ENCODE data around the gene MAML3. TPM values are rescaled to one million over a fixed set of nuclear protein-coding genes. Genes with fewer than 3 reads are reported as not detected.

The MAML3 gene
- total RNA-seq, 2 experiments from 2014 or later: 2.5 to 2.9 TPM

DNA sequence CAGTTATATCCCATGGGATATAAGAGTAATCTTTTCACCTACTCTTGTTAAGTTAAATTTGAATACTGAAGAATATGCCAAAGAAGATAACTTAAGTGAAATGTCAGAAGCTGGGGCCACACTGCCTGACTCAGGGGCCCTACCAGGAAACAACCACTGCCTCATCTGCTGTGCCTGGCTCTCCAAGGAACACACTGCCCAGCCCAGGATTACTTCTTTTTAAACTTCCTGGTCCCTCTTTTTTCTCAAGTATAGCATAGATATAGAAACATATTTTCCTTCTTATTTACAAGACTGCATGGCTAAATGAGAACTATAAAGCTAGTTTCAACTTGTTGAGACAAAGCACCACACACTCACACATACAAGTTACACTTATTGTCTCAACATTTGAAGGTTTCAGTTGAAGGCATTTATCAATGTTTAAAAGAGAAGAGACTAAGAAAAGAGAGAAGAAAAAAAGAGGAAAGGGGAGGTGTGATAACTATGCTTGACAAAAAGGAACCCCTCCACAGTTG lies 45.2 kb downstream of the MAML3 start:
- Mint-ChIP-seq H3K4me3 (no peak overlapping the region), H3K4me1 (ENCODE audit: low read depth) (peaks cover 28% of the 10 kb centered on the region), H3K27ac (no peak overlapping the region), H3K27me3 (no peaks in the 10 kb centered on the region), H3K36me3 (ENCODE audit: low read depth) (no peaks in the 10 kb centered on the region), H3K9me3 (no peaks in the 10 kb centered on the region)
- Histone ChIP-seq H3K36me3 (ENCODE audit: insufficient read depth, low read length) (no peaks in the 10 kb centered on the region), H3K9me3 (ENCODE audit: control insufficient read depth in 1 of 2, insufficient read depth in 1 of 2, low read length in 2 of 2) (no peaks in the 10 kb centered on the region), H3K27me3 (ENCODE audit: control insufficient read depth in 1 of 2, insufficient read depth in 2 of 2, low read length in 2 of 2) (no peaks in the 10 kb centered on the region), H3K4me1 (ENCODE audit: insufficient read depth, low read length) (peaks cover 4% of the 10 kb centered on the region), H3K27ac (ENCODE audit: low read depth in 1 of 2, low read length in 2 of 2) (no peak overlapping the region), H3K4me3 (ENCODE audit: low read length) (no peak overlapping the region)
- intact Hi-C loops (cut with DNase I, micrococcal nuclease): no loop called here
- ChIA-PET POLR2A (interaction anchor here (1.2 kb wide), 1 partner anchor 10 kb away, joined by 4 read pairs; no protein-coding TSS in a partner anchor), CTCF (interaction anchor here (0.9 kb wide), 1 partner anchor 10 kb away, joined by 3 read pairs; no protein-coding TSS in a partner anchor)
- DNase-seq (no peak), ATAC-seq (ENCODE audit: poor library complexity) (no peak)
- TF ChIP-seq, protein P1, sequence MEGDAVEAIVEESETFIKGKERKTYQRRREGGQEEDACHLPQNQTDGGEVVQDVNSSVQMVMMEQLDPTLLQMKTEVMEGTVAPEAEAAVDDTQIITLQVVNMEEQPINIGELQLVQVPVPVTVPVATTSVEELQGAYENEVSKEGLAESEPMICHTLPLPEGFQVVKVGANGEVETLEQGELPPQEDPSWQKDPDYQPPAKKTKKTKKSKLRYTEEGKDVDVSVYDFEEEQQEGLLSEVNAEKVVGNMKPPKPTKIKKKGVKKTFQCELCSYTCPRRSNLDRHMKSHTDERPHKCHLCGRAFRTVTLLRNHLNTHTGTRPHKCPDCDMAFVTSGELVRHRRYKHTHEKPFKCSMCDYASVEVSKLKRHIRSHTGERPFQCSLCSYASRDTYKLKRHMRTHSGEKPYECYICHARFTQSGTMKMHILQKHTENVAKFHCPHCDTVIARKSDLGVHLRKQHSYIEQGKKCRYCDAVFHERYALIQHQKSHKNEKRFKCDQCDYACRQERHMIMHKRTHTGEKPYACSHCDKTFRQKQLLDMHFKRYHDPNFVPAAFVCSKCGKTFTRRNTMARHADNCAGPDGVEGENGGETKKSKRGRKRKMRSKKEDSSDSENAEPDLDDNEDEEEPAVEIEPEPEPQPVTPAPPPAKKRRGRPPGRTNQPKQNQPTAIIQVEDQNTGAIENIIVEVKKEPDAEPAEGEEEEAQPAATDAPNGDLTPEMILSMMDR (IDR thresholded peaks at IDR 0.05): no peak

DNA sequence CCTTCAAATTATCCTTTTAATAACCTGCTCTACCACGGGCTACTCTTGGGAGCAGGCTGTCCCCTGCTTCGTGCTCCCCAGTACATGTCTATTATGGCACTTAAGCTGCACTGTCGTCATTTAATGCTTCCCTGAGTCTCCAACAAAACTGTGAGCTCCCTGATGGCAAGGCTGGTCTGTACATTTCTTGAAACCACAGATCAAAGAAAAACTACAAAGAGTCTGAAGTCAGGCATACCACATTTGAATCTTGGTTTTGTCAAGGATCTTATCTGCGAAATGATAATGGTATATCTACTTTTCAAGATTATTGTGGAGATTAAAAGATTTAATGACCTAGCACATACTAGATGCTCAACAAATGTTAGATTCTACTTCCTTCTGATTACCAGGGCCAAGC lies 45.7 kb downstream of the MAML3 start:
- H3K27me3 Mint-ChIP-seq: no peaks in the 10 kb centered on the region
- no peaks in the 10 kb centered on the region for H3K9me3 Mint-ChIP-seq
- ATAC-seq (ENCODE audit: poor library complexity) (no peak), DNase-seq (no peak)
- no peaks in the 10 kb centered on the region for H3K36me3 Mint-ChIP-seq (ENCODE audit: low read depth)
- POLR2A ChIA-PET: no interaction called here
- Histone ChIP-seq H3K9me3 (ENCODE audit: control insufficient read depth in 1 of 2, insufficient read depth in 1 of 2, low read length in 2 of 2) (no peaks in the 10 kb centered on the region), H3K4me3 (ENCODE audit: low read length) (no peak overlapping the region), H3K27me3 (ENCODE audit: control insufficient read depth in 1 of 2, insufficient read depth in 2 of 2, low read length in 2 of 2) (no peaks in the 10 kb centered on the region), H3K27ac (ENCODE audit: low read depth in 1 of 2, low read length in 2 of 2) (no peak overlapping the region), H3K4me1 (ENCODE audit: insufficient read depth, low read length) (peaks cover 8% of the 10 kb centered on the region), H3K36me3 (ENCODE audit: insufficient read depth, low read length) (no peaks in the 10 kb centered on the region)
- CTCF ChIA-PET: interaction anchor here (0.9 kb wide), 1 partner anchor 9 kb away, joined by 3 read pairs; no protein-coding TSS in a partner anchor
- intact Hi-C loops (cut with DNase I, micrococcal nuclease): no loop called here
- no peak overlapping the region for H3K4me3 Mint-ChIP-seq
- H3K4me1 Mint-ChIP-seq (ENCODE audit: low read depth): peaks cover 27% of the 10 kb centered on the region
- TF ChIP-seq, protein P1 (IDR thresholded peaks at IDR 0.05): no peak
- H3K27ac Mint-ChIP-seq: no peak overlapping the region

DNA sequence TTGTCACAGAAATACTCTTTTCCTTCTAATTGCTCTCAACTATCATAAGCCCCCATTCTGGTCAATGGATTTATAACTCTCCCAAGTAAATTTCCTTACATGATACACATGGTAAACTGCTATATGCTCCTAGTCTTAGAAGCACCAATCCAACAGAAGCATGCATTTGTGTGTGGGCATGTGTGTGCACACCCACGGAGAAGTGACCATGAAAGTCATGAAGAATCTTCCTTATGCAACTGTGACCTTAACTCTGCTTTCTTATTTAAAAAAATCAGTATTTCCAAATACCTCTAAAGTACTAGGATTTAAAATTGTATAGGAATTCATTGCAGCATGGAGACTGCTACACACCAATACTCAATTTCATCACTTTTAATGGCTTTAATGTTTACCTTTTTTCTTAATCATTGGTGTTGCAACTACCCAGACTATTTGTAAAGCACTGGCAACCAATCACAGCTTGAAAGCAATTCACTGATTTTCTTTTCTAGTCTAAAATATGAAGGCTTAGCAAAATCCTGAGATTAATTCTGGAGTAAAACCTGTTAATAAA lies 47.6 kb downstream of the MAML3 start:
- Mint-ChIP-seq H3K4me3 (no peak overlapping the region), H3K36me3 (ENCODE audit: low read depth) (no peaks in the 10 kb centered on the region), H3K9me3 (peaks cover 2% of the 10 kb centered on the region), H3K4me1 (ENCODE audit: low read depth) (peaks cover 27% of the 10 kb centered on the region), H3K27ac (no peak overlapping the region), H3K27me3 (no peaks in the 10 kb centered on the region)
- Histone ChIP-seq H3K27me3 (ENCODE audit: control insufficient read depth in 1 of 2, insufficient read depth in 2 of 2, low read length in 2 of 2) (no peaks in the 10 kb centered on the region), H3K9me3 (ENCODE audit: control insufficient read depth in 1 of 2, insufficient read depth in 1 of 2, low read length in 2 of 2) (no peaks in the 10 kb centered on the region), H3K27ac (ENCODE audit: low read depth in 1 of 2, low read length in 2 of 2) (no peak overlapping the region), H3K4me1 (ENCODE audit: insufficient read depth, low read length) (peaks cover 8% of the 10 kb centered on the region), H3K4me3 (ENCODE audit: low read length) (no peak overlapping the region), H3K36me3 (ENCODE audit: insufficient read depth, low read length) (no peaks in the 10 kb centered on the region)
- CTCF ChIA-PET: no interaction called here
- POLR2A ChIA-PET: no interaction called here
- DNase-seq: no peak
- intact Hi-C loops (cut with DNase I, micrococcal nuclease): no loop called here
- TF ChIP-seq, protein P1 (IDR thresholded peaks at IDR 0.05): no peak
- no peak for ATAC-seq (ENCODE audit: poor library complexity)

Data from CD4-positive, alpha-beta T cell (primary cell).